HCT116 (cell line): Measurements from ENCODE around the gene TRIM66.

Source experiments
- CEBPB ChIP-seq: IDR thresholded peaks from 2 replicates; pipeline ENCODE4 v1.6.1; 2012; ENCODE audit warnings: low read depth
- CTCF ChIP-seq, 3 experiments: fragments of 200-600 bp in 1 of 3; sonication (generic) in 1 of 3; IDR thresholded peaks in 2 of 3; conservative IDR thresholded peaks in 1 of 3; 2 replicates each; pipeline ENCODE4 v1.5.1; 2012 to 2017; ENCODE audit warnings: low read depth in 2 of 3, low read length in 2 of 3, antibody characterized with exemption in 1 of 3, borderline replicate concordance in 1 of 3, control low read depth in 1 of 3, mild to moderate bottlenecking in 1 of 3, mixed read lengths in 1 of 3, mixed run types in 1 of 3, moderate library complexity in 1 of 3; ENCODE audit not compliant: insufficient read depth in 1 of 3
- EGR1 ChIP-seq: IDR thresholded peaks from 2 replicates; pipeline ENCODE4 v1.6.1; 2012; ENCODE audit warnings: low read depth
- EZH2phosphoT487 ChIP-seq: fragments of 200-600 bp; IDR thresholded peaks from 2 replicates; pipeline ENCODE4 v1.6.1; 2018; ENCODE audit warnings: antibody characterized with exemption, borderline replicate concordance
- POLR2A ChIP-seq: IDR thresholded peaks from 2 replicates; pipeline ENCODE4 v1.7.0; 2011; ENCODE audit warnings: borderline replicate concordance; ENCODE audit not compliant: insufficient read depth, insufficient read length; ENCODE audit errors: extremely low read depth
- POLR2AphosphoS5 ChIP-seq: IDR thresholded peaks from 2 replicates; pipeline ENCODE4 v1.6.1; 2011; ENCODE audit warnings: mild to moderate bottlenecking, low read depth, low read length, moderate library complexity
- RAD21 ChIP-seq: IDR thresholded peaks from 2 replicates; pipeline ENCODE4 v1.6.1; 2012; ENCODE audit warnings: low read depth, mild to moderate bottlenecking
- REST ChIP-seq: IDR thresholded peaks from 2 replicates; pipeline ENCODE4 v1.6.1; 2012; ENCODE audit warnings: low read depth
- SIN3A ChIP-seq: IDR thresholded peaks from 2 replicates; pipeline ENCODE4 v1.6.1; 2012; ENCODE audit warnings: low read depth
- ZNF274 ChIP-seq: fragments of 200-500 bp; sonication (Bioruptor generic); IDR thresholded peaks from 2 replicates; pipeline ENCODE4 v1.6.1; 2014; ENCODE audit warnings: mild to moderate bottlenecking, low read depth, low read length, inconsistent platforms
- TF ChIP-seq, protein P1 (sequence below): IDR thresholded peaks from 2 replicates; pipeline ENCODE4 v1.6.1; 2012

DNA sequence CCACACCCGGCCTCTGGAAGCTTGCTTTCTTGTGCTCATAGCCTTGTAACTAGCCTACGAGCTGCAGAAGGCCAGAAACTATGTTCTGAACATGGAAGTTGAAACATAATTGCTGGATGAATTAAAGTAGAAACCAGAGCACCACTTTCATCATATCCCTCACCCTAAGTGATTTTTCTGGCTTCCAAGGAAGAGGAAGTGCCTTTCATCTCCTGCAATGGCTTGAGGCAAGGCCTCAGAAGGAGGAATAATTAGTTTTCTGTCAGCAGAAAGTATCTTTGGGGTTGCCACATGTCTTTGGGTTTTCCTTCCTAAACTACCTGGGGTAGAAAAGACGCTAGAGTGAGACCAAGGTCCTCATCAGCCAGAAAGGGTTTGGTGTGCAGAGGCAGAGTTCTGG, 14.6 kb upstream of the TRIM66 start:
- TF ChIP-seq, protein P1, sequence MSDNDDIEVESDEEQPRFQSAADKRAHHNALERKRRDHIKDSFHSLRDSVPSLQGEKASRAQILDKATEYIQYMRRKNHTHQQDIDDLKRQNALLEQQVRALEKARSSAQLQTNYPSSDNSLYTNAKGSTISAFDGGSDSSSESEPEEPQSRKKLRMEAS = no peak
- no peak for TF ChIP-seq SIN3A
- no peak for TF ChIP-seq CTCF (IDR thresholded peaks at IDR 0.05 in 2 of 3, conservative IDR thresholded peaks at IDR 0.05 in 1 of 3; ENCODE audit: borderline replicate concordance in 1 of 3, insufficient read depth in 1 of 3, low read depth in 2 of 3, low read length in 2 of 3)
- no peak for TF ChIP-seq CEBPB
- no peak for TF ChIP-seq EZH2phosphoT487
- no peak for TF ChIP-seq POLR2AphosphoS5
- no peak for TF ChIP-seq RAD21
- TF ChIP-seq REST = no peak
- no peak for TF ChIP-seq EGR1
- TF ChIP-seq POLR2A = no peak
- TF ChIP-seq ZNF274 = no peak
